AG10803 (cell line): Measurements from ENCODE around the gene MAP3K20.
"Not testable (repeated sequence)": the region's sequence is repeated elsewhere in the genome, so short reads cannot be mapped to it uniquely, and the experiment has no call there.

Source experiments
- DNase-seq: peaks from one replicate; pipeline ENCODE4 v3.0.0; 2010; ENCODE audit warnings: low read depth
- H3K4me3 ChIP-seq: 2 replicates; pipeline ENCODE4 v1.5.1; 2011; ENCODE audit warnings: mild to moderate bottlenecking, low read length, control low read depth
- CTCF ChIP-seq: conservative IDR thresholded peaks from 2 replicates; pipeline ENCODE4 v1.5.1; 2011; ENCODE audit warnings: mild to moderate bottlenecking, low read length, control low read depth, inconsistent platforms

MAP3K20 gene

DNA sequence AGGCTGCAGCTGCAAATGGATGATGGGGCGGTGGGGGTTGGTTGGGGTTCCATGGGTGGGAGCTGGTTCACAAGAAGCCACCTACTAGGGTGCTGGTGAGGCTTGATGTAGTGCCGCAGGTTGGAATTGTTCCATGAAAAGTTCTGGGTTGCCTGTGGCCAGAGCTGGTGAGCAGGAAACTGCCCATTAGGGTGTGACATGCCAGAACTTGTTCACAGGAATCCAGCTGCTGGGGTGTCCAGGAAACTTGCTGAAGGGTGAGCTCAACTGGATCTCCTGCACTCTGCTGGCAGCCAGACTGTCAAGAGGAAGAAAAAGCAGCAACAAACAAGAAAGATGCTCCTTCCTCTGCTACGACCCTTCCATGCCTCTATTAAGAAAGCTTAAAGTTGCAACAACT is 48.8 kb downstream of the MAP3K20 start:
- peak; percentile 59 for DNase-seq
- no peak for TF ChIP-seq CTCF

DNA sequence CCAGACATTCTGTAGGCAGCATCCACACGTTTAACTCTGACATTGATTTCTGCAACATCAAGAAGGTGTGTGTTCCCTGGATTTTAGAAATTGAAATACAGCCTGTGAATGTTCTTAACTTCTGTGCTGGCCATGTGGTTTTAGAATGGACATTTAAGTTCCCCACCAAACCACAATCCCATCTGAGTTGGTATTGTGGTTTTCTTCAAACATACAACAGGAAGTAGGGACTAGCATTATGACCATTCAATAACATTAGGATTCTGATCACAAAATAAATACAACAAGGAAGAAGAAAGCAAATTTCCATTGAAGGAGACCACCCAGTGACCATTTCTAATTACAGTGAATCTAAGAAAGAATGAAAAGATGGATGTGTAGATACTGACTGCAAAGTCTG is 51.2 kb downstream of the MAP3K20 start:
- DNase-seq, result peak; percentile 75
- H3K4me3 ChIP-seq, result no peak overlapping the region
- TF ChIP-seq CTCF, result no peak

More for the DNA sequence above, 48.8 kb downstream of the MAP3K20 start:
- no peak overlapping the region for H3K4me3 ChIP-seq

GRCh38 chr2:173128132-173128531 is 52.5 kb downstream of the MAP3K20 start:
- not testable (repeated sequence) for DNase-seq, H3K4me3 ChIP-seq

- TF ChIP-seq CTCF, result no peak
- no peak for DNase-seq
- no peak overlapping the region for H3K4me3 ChIP-seq
These were observed 55.1 kb downstream of the MAP3K20 start for GRCh38 chr2:173130496-173131465.

DNA sequence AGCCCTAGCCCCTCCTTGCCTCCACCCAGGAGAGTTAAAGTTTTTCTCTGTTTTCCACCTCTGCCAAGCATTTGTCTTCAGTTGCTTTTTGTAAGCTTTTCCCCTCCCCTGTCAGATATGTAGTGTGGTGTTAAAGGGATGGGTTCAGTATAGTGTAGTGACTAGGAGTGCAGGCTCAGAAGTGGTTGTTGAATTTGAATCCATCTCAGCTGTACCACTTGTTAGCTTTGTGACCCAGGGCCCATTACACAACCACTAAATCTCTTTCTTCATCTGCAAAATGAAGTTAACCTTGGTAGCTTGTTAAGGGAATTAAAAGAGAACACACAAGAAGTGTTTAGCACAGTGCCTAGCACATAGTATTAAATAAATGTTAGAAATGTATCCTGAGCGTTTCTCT is 56.9 kb downstream of the MAP3K20 start:
- no peak for DNase-seq
- TF ChIP-seq CTCF, result no peak
- H3K4me3 ChIP-seq, result no peak overlapping the region

DNA sequence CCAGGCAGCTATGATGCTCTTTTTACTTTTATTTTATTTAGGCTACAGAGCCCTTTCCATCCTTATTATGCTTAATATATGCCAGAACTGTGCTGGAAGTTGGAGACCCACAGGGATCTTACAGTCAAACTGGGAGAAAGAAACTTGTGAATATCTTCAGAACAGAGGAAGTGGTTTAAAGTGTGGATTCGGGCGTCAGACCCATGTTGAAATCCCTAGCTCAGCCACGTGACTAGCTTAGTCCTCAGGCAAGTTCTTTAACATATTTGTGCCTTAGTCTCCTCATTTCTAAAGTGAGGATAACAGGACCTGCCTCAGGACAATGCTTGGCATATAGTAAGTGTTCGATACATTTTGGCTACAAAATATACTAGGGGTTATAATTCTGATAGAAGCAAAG is 59.1 kb downstream of the MAP3K20 start:
- no peak for TF ChIP-seq CTCF
- H3K4me3 ChIP-seq, result no peak overlapping the region
- DNase-seq, result no peak

GRCh38 chr2:173136067-173136466 is 60.4 kb downstream of the MAP3K20 start:
- DNase-seq, result no peak
- no peak for TF ChIP-seq CTCF
- H3K4me3 ChIP-seq, result no peak overlapping the region
